ENCODE data around the gene GNB1L.

DNA sequence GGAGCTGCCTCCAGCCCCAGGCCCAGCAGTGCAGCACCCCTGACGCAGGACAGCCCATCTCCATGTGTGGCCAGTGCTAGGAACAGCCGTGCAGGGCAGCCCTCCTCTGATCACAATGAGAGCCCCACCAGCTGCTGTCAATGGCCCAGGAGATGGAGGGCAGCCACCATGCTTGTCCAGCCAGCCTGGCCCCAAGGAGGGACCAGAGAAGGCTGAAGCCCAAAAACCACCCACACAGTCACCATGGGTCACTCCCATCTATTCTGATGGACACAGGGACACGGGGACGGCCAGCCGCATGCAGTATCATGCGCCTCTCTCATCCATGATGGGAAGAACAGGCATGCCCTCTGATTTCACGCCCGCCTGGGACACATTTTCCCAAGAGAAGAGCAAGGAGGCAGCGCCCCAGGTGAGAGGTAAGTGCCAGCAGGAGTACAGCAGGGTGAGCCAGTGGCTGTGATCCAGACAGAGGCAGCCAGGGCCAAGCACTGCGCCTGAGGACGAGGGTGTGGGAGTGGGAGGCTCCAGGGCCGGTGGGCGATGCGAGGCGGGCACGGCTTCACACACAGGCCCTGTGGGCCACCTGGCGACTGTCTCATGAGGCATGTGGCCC, 33.6 kb upstream of the GNB1L start:
- no peak for TF ChIP-seq CREB1 (IDR thresholded peaks at IDR 0.05)
- no peak for TF ChIP-seq CREB1 (CRISPR knock-in tag; IDR thresholded peaks at IDR 0.05)
- TF ChIP-seq CTCF (IDR thresholded peaks at IDR 0.05 in 2 of 3, conservative IDR thresholded peaks at IDR 0.05 in 1 of 3; ENCODE audit: insufficient read depth in 2 of 3, low read depth in 1 of 3, low read length in 3 of 3): no peak
- no peak for TF ChIP-seq FOXK1 (CRISPR knock-in tag; IDR thresholded peaks at IDR 0.05; ENCODE audit: borderline replicate concordance)
